HG03575 (cell line): ENCODE data around the gene TRIM50.
A peak's percentile ranks its signal among the peaks of the same experiment; 100 is the strongest.
"Not testable (repeated sequence)": the region's sequence is repeated elsewhere in the genome, so short reads cannot be mapped to it uniquely, and the experiment has no call there.

Experiments used
- ATAC-seq: cut with Tn5 transposase; IDR thresholded peaks from one replicate; pipeline ENCODE4 v1.9.1; 2021; ENCODE audit not compliant: unreplicated experiment, insufficient number of reproducible peaks, low FRiP score; ENCODE audit errors: extremely low read depth

TRIM50 gene

DNA sequence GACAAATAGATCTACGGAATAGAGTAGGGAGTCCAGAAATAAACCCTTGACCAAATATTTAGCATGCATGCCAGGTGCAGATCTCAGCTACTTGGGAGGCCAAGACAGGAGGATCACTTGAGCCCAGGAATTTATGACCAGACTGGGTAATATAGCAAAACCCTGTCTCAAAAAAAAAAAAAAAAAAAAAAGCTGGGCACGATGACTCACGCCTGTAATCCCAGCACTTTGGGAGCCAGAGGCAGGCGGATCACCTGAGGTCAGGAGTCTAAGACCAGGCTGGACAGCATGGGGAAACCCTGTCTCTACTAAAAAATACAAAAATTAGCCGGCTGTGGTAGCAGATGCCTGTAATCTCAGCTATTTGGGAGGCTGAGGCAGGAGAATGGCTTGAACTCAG lies 50.7 kb downstream of the TRIM50 start:
- ATAC-seq, result not testable (repeated sequence)

DNA sequence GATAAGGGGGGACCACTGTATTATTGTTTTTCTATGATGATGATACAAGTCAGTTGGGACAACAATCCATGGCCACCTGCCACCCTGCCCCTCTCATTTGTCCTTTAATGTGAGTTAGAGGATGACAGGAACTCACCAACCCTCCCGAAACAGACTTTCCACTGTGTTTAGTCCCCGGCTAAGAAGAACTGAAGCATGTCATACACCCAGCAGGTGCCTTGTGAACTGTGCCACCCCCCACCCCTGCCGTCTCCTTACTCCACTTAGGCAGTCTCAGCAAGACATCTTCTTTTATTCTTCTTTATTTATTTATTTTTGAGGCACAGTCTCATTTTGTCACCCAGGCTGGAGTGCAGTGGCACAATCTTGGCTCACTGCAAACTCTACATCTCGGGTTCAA lies 60.1 kb downstream of the TRIM50 start:
- ATAC-seq, result not testable (repeated sequence)

DNA sequence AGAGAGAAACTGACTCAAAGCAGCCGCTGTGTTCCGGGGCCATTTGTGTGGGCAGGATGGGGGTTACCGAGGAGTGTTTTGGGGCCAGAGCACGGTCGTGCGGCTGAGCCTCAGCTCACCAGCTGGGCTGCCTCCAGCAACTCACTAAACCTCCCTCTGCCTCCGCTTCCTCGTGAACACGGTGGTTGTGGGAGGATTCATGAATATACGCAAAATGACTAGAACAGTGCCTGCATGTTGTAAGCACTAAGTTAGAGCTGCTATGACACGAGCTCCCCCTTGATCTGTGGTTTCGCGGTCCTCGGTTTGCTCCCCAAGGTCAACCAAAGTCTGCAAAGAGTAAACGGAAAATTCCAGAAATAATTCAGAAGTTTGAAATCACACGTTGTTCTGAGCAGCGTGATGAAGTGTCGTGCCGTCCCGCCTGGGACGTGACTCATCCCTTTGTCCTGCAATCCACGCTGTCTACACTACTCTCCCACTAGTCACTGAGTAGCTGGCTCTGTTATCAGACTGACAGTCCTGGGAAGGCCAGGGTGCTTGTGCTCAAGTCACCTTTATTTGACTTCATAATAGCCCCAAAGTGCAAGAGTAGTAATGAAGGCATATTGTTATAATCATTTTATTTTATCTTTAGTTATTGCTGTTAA lies 61.0 kb downstream of the TRIM50 start:
- ATAC-seq, result peak; percentile 37
